HL-60 (cell line): ENCODE results near the gene BBS9.

Experiments
- DNase-seq, 2 experiments: peaks; one replicate each; pipeline ENCODE4 v3.0.0-alpha.2; 2010 to 2020; ENCODE audit warnings: low read depth in 1 of 2, low spot score in 1 of 2
- H3K27ac ChIP-seq: fragments of 250-450 bp; sonication (Bioruptor Pico); replicated peaks from 2 replicates; pipeline ENCODE4 v1.5.1; 2020; ENCODE audit warnings: mild to moderate bottlenecking, moderate library complexity
- H3K27me3 ChIP-seq: fragments of 250-450 bp; sonication (Bioruptor Pico); 2 replicates; pipeline ENCODE4 v1.5.1; 2021; ENCODE audit warnings: mild to moderate bottlenecking, moderate library complexity; ENCODE audit not compliant: insufficient read depth, poor library complexity, severe bottlenecking
- H3K4me3 ChIP-seq: replicated peaks from 2 replicates; pipeline ENCODE4 v1.5.1; 2011; ENCODE audit warnings: mild to moderate bottlenecking, control low read depth, low read length; ENCODE audit not compliant: insufficient read depth
- CTCF ChIP-seq: IDR thresholded peaks from one replicate; pipeline ENCODE4 v1.5.1; 2011; ENCODE audit warnings: low read length, control low read depth, inconsistent platforms; ENCODE audit not compliant: insufficient read depth
- GABPA ChIP-seq: IDR thresholded peaks from 2 replicates; pipeline ENCODE4 v1.6.1; 2012; ENCODE audit warnings: low read depth
- POLR2AphosphoS5 ChIP-seq: IDR thresholded peaks from 2 replicates; pipeline ENCODE4 v1.6.1; 2012; ENCODE audit warnings: low read depth
- SPI1 ChIP-seq: IDR thresholded peaks from 2 replicates; pipeline ENCODE4 v1.6.1; 2012; ENCODE audit warnings: low read depth, mild to moderate bottlenecking, borderline replicate concordance
- TF ChIP-seq, protein P1 (sequence below): IDR thresholded peaks from 2 replicates; pipeline ENCODE4 v1.6.1; 2012; ENCODE audit warnings: low read depth; ENCODE audit not compliant: insufficient replicate concordance

The BBS9 gene

GRCh38 chr7:33644489-33644888, 515.1 kb downstream of the BBS9 start:
- no peak overlapping the region for H3K4me3 ChIP-seq
- H3K27ac ChIP-seq: no peak overlapping the region
- TF ChIP-seq POLR2AphosphoS5 (no peak), CTCF (no peak), GABPA (no peak), SPI1 (no peak)
- TF ChIP-seq, protein P1, sequence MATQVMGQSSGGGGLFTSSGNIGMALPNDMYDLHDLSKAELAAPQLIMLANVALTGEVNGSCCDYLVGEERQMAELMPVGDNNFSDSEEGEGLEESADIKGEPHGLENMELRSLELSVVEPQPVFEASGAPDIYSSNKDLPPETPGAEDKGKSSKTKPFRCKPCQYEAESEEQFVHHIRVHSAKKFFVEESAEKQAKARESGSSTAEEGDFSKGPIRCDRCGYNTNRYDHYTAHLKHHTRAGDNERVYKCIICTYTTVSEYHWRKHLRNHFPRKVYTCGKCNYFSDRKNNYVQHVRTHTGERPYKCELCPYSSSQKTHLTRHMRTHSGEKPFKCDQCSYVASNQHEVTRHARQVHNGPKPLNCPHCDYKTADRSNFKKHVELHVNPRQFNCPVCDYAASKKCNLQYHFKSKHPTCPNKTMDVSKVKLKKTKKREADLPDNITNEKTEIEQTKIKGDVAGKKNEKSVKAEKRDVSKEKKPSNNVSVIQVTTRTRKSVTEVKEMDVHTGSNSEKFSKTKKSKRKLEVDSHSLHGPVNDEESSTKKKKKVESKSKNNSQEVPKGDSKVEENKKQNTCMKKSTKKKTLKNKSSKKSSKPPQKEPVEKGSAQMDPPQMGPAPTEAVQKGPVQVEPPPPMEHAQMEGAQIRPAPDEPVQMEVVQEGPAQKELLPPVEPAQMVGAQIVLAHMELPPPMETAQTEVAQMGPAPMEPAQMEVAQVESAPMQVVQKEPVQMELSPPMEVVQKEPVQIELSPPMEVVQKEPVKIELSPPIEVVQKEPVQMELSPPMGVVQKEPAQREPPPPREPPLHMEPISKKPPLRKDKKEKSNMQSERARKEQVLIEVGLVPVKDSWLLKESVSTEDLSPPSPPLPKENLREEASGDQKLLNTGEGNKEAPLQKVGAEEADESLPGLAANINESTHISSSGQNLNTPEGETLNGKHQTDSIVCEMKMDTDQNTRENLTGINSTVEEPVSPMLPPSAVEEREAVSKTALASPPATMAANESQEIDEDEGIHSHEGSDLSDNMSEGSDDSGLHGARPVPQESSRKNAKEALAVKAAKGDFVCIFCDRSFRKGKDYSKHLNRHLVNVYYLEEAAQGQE: no peak
- peaks cover 5% of the 10 kb centered on the region for H3K27me3 ChIP-seq
- DNase-seq: no peak

DNA sequence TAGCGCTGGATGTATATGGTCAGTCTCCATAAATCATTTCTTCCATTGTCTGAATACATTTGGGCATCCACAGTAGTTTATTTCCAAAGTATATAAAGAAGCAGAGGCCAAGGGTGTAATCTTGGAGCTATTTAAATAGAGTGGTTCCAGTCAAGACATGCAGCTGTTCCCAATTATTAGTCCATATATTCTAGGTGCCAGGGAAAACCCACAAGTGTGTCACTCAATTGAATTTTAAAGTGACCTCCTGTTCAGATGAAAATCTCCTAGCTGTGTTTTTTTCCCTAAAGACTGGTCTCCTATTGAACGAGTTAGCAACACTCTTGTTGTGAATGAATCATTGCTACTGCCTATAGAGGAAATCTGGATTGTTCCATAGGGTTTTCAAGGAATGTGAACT, 515.7 kb downstream of the BBS9 start:
- TF ChIP-seq SPI1 (no peak), CTCF (no peak), POLR2AphosphoS5 (no peak), GABPA (no peak)
- TF ChIP-seq, protein P1: no peak
- DNase-seq: no peak

GRCh38 chr7:33646166-33646565, 516.8 kb downstream of the BBS9 start:
- Histone ChIP-seq H3K27ac (no peak overlapping the region), H3K27me3 (peaks cover 5% of the 10 kb centered on the region), H3K4me3 (no peak overlapping the region)
- TF ChIP-seq POLR2AphosphoS5 (no peak), CTCF (no peak), GABPA (no peak), SPI1 (no peak)
- TF ChIP-seq, protein P1: no peak
- no peak for DNase-seq

More for the DNA sequence above, 515.7 kb downstream of the BBS9 start:
- Histone ChIP-seq H3K27ac (no peak overlapping the region), H3K27me3 (peaks cover 5% of the 10 kb centered on the region), H3K4me3 (no peak overlapping the region)
